HG03175 (cell line): ENCODE measurements around the gene MCF2L2.

Experiments
- ATAC-seq: cut with Tn5 transposase; IDR thresholded peaks from one replicate; pipeline ENCODE4 v1.9.1; 2021; ENCODE audit warnings: mild to moderate bottlenecking, moderate library complexity; ENCODE audit not compliant: unreplicated experiment

Gene MCF2L2

GRCh38 chr3:183272791-183273190 lies 155.6 kb downstream of the MCF2L2 start:
- no peak for ATAC-seq

GRCh38 chr3:183272142-183272541 lies 156.3 kb downstream of the MCF2L2 start:
- ATAC-seq: no peak

GRCh38 chr3:183270344-183270743 lies 158.1 kb downstream of the MCF2L2 start:
- no peak for ATAC-seq

GRCh38 chr3:183269345-183269744 lies 159.1 kb downstream of the MCF2L2 start:
- no peak for ATAC-seq

- ATAC-seq: no peak
Observed at GRCh38 chr3:183268366-183268765, 160.1 kb downstream of the MCF2L2 start.

GRCh38 chr3:183267140-183267539 lies 161.3 kb downstream of the MCF2L2 start:
- ATAC-seq: no peak

- no peak for ATAC-seq
Observed at GRCh38 chr3:183266454-183266853, 162.0 kb downstream of the MCF2L2 start.

GRCh38 chr3:183265834-183266417 lies 162.5 kb downstream of the MCF2L2 start:
- ATAC-seq: no peak

GRCh38 chr3:183265157-183265642 lies 163.2 kb downstream of the MCF2L2 start:
- no peak for ATAC-seq

GRCh38 chr3:183264268-183264667 lies 164.2 kb downstream of the MCF2L2 start:
- no peak for ATAC-seq

GRCh38 chr3:183262875-183263378 lies 165.5 kb downstream of the MCF2L2 start:
- ATAC-seq: no peak

GRCh38 chr3:183261151-183261724 lies 167.2 kb downstream of the MCF2L2 start:
- no peak for ATAC-seq

- ATAC-seq: no peak
Observed at GRCh38 chr3:183260167-183260904, 168.1 kb downstream of the MCF2L2 start.

GRCh38 chr3:183259621-183260020 lies 168.8 kb downstream of the MCF2L2 start:
- ATAC-seq: no peak

- no peak for ATAC-seq
Observed at GRCh38 chr3:183259087-183259486, 169.3 kb downstream of the MCF2L2 start.

- ATAC-seq: no peak
Observed at GRCh38 chr3:183255348-183255730, 173.1 kb downstream of the MCF2L2 start.

- no peak for ATAC-seq
Observed at GRCh38 chr3:183254487-183255347, 173.7 kb downstream of the MCF2L2 start.

GRCh38 chr3:183253528-183254486 lies 174.6 kb downstream of the MCF2L2 start:
- no peak for ATAC-seq

- no peak for ATAC-seq
Observed at GRCh38 chr3:183252973-183253527, 175.4 kb downstream of the MCF2L2 start, which contains the start of gene B3GNT5. B3GNT5 (plus strand) TSS chr3:183253253; CDS start chr3:183269799, 16,546 bp downstream.
